ENCODE data around the gene AHCYL2. TPM values are rescaled to one million over a fixed set of nuclear protein-coding genes. Genes with fewer than 3 reads are reported as not detected.

The AHCYL2 gene
- total RNA-seq, 2 experiments from 2014 or later: 5.0 to 8.7 TPM

DNA sequence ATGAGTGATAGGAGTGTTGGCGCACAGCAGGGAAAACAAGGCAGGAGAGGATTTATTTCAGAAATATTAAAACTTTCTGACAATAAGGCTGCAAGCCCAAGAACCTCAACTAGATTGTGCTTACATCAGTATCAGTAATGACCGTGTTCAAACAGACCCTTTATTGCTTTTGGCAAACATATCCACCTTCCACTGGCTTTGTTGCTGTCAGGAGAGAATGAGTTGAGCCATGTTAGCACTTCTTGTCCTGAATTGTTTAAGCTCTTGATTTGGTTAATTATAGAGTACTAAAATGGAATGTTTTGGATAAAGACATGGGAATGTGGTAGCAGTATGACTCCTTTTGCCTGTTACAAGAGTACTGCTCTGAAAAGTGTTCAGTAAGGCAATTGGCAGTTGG lies 3.8 kb downstream of the AHCYL2 start:
- Histone ChIP-seq H3K4me1 (ENCODE audit: insufficient read depth, low read length, poor library complexity, severe bottlenecking) (peaks cover 25% of the 10 kb centered on the region), H3K4me2 (ENCODE audit: low read length) (no peak overlapping the region), H3K4me3 (ENCODE audit: low read depth, low read length, poor library complexity, severe bottlenecking) (no peak overlapping the region), H3K27ac (ENCODE audit: low read depth, low read length, poor library complexity, severe bottlenecking) (no peak overlapping the region), H3K36me3 (ENCODE audit: insufficient read depth, low read length) (no peaks in the 10 kb centered on the region), H3K79me2 (ENCODE audit: insufficient read depth, low read depth, low read length) (no peaks in the 10 kb centered on the region), H4K20me1 (ENCODE audit: insufficient read depth, low read length) (peaks cover 4% of the 10 kb centered on the region; the same call in 1 of the 2 replicates), H3K9me2 (ENCODE audit: insufficient read depth, low read length) (no peaks in the 10 kb centered on the region), H3K9me3 (ENCODE audit: low read length) (no peaks in the 10 kb centered on the region), H2AFZ (ENCODE audit: low read length) (no peak overlapping the region)
- DNase-seq (ENCODE audit: low spot score): no peak
- TF ChIP-seq, protein P1, sequence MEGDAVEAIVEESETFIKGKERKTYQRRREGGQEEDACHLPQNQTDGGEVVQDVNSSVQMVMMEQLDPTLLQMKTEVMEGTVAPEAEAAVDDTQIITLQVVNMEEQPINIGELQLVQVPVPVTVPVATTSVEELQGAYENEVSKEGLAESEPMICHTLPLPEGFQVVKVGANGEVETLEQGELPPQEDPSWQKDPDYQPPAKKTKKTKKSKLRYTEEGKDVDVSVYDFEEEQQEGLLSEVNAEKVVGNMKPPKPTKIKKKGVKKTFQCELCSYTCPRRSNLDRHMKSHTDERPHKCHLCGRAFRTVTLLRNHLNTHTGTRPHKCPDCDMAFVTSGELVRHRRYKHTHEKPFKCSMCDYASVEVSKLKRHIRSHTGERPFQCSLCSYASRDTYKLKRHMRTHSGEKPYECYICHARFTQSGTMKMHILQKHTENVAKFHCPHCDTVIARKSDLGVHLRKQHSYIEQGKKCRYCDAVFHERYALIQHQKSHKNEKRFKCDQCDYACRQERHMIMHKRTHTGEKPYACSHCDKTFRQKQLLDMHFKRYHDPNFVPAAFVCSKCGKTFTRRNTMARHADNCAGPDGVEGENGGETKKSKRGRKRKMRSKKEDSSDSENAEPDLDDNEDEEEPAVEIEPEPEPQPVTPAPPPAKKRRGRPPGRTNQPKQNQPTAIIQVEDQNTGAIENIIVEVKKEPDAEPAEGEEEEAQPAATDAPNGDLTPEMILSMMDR (conservative IDR thresholded peaks at IDR 0.05; ENCODE audit: low read length): no peak
- TF ChIP-seq EZH2phosphoT487 (IDR thresholded peaks at IDR 0.05; ENCODE audit: borderline replicate concordance, low read depth, low read length): no peak
- intact Hi-C loops (cut with micrococcal nuclease; ENCODE audit: unreplicated experiment): no loop called here
- CTCF ChIA-PET (ENCODE audit: unreplicated experiment): no interaction called here
- POLR2A ChIA-PET: interaction anchor here (0.5 kb wide), 1 partner anchor 50 kb away, joined by 3 read pairs; no protein-coding TSS in a partner anchor
- BruUV-seq (replicated peaks): no TSS peak

DNA sequence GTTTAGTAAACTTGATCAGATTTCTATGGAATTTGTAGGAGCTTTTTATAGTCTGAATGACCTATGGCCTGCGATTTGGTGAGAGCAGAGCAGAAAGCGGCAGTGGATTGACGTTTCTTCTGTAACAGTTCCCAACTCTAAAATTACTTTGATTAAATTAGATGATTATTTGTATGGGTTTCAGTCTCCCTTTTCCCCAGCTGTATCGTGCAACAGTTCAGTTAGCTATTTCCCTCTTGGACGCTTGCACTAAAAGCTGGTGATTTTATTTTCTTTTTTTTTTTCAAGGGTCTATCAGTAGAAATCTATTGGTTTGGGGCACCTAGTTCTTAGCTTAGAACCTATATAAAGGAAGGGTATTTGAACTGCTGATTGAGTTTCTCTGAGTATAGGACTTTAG lies 6.8 kb downstream of the AHCYL2 start:
- TF ChIP-seq, protein P1 (conservative IDR thresholded peaks at IDR 0.05; ENCODE audit: low read length): no peak
- no peak for TF ChIP-seq EZH2phosphoT487 (IDR thresholded peaks at IDR 0.05; ENCODE audit: borderline replicate concordance, low read depth, low read length)
- Histone ChIP-seq H4K20me1 (ENCODE audit: insufficient read depth, low read length) (no peaks in the 10 kb centered on the region), H3K4me1 (ENCODE audit: insufficient read depth, low read length, poor library complexity, severe bottlenecking) (peaks cover 9% of the 10 kb centered on the region), H3K79me2 (ENCODE audit: insufficient read depth, low read depth, low read length) (no peaks in the 10 kb centered on the region), H3K4me2 (ENCODE audit: low read length) (no peak overlapping the region), H3K36me3 (ENCODE audit: insufficient read depth, low read length) (no peaks in the 10 kb centered on the region), H3K9me2 (ENCODE audit: insufficient read depth, low read length) (no peaks in the 10 kb centered on the region), H3K4me3 (ENCODE audit: low read depth, low read length, poor library complexity, severe bottlenecking) (no peak overlapping the region), H2AFZ (ENCODE audit: low read length) (no peak overlapping the region), H3K9me3 (ENCODE audit: low read length) (no peaks in the 10 kb centered on the region), H3K27ac (ENCODE audit: low read depth, low read length, poor library complexity, severe bottlenecking) (no peak overlapping the region)
- no TSS peak for BruUV-seq (replicated peaks)
- CTCF ChIA-PET (ENCODE audit: unreplicated experiment): no interaction called here
- POLR2A ChIA-PET: interaction anchor here (0.7 to 2.6 kb wide), 6 partner anchors 9 to 531 kb away, joined by 3 to 9 read pairs (median 4); no protein-coding TSS in a partner anchor
- intact Hi-C loops (cut with micrococcal nuclease; ENCODE audit: unreplicated experiment): no loop called here
- no peak for DNase-seq (ENCODE audit: low spot score)

DNA sequence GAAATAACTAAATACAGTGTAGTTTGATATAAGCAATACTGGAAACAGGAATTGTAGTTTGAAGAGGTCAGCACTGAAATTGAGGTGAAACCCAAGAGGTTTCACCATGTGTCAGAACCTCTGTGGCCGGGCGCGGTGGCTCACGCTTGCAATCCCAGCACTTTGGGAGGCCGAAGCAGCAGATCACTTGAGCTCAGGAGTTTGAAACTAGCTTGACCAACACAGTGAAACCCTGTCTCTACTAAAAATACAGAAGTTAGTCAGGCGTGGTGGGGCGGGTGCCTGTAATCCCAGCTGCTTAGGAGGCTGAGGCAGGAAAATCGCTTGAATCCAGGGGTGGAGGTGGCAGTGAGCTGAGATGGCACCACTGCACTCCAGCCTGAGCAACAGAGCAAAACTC lies 13.7 kb downstream of the AHCYL2 start:
- no TSS peak for BruUV-seq (replicated peaks)
- no peak overlapping the region for H3K27ac ChIP-seq (ENCODE audit: low read depth, low read length, poor library complexity, severe bottlenecking)
- no peaks in the 10 kb centered on the region for H3K9me3 ChIP-seq (ENCODE audit: low read length)
- ChIA-PET POLR2A (interaction anchor here (0.6 to 0.7 kb wide), 3 partner anchors 13 to 37 kb away, joined by 3 to 7 read pairs (median 3); no protein-coding TSS in a partner anchor), CTCF (ENCODE audit: unreplicated experiment) (no interaction called here)
- H3K4me2 ChIP-seq (ENCODE audit: low read length): no peak overlapping the region
- TF ChIP-seq, protein P1 (conservative IDR thresholded peaks at IDR 0.05; ENCODE audit: low read length): no peak
- no peak for TF ChIP-seq EZH2phosphoT487 (IDR thresholded peaks at IDR 0.05; ENCODE audit: borderline replicate concordance, low read depth, low read length)
- H3K36me3 ChIP-seq (ENCODE audit: insufficient read depth, low read length): no peaks in the 10 kb centered on the region
- intact Hi-C loops (cut with micrococcal nuclease; ENCODE audit: unreplicated experiment): no loop called here
- H3K4me3 ChIP-seq (ENCODE audit: low read depth, low read length, poor library complexity, severe bottlenecking): no peak overlapping the region
- no peaks in the 10 kb centered on the region for H3K79me2 ChIP-seq (ENCODE audit: insufficient read depth, low read depth, low read length)
- no peaks in the 10 kb centered on the region for H4K20me1 ChIP-seq (ENCODE audit: insufficient read depth, low read length)
- H3K9me2 ChIP-seq (ENCODE audit: insufficient read depth, low read length): no peaks in the 10 kb centered on the region
- no peak overlapping the region for H2AFZ ChIP-seq (ENCODE audit: low read length)
- no peak for DNase-seq (ENCODE audit: low spot score)
- no peaks in the 10 kb centered on the region for H3K4me1 ChIP-seq (ENCODE audit: insufficient read depth, low read length, poor library complexity, severe bottlenecking)

All from OCI-LY7 (cell line).